Measurements from ENCODE around the gene ERVW-1.

Gene ERVW-1

GRCh38 chr7:92422926-92423325, 54.8 kb downstream of the ERVW-1 start:
- no peak for DNase-seq

DNA sequence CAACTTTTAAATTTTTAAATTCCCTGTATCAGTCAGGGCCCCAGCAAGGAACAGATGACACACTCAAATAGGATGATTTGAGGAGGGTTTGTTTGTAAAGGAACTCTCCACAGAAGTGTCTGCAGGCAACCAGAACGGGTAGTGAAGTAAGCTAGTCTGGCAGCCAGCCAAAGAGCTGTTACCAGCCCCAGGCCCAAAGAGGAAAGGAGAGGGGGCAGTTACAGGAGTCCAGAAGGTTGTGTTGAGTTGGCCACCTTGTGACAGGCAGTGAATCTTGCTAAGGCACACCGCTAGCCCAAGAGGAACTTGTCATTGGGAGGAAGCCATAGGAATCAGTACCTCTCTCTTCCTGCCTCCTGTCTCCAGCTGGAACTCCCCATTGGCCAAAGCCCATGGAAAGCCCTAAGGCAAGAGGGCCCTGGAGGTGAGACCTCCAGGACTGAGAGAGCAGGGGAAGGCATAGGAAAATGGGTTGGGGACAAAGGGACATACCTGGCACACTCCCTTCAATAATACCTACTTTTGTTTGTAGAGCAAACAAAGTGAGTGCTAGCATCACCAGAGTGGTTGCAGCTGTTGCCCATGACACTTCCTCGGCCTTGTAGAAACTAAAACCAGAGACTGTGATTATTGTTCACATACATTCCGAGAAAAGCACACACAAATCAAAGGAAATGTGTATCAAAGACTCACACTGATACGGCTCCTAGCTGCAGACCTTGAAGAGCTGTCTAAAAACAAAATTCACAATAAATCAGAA, 55.9 kb downstream of the ERVW-1 start:
- DNase-seq, result no peak
